Measurements from ENCODE around the gene ZNF469.
"Not testable (repeated sequence)": the region's sequence is repeated elsewhere in the genome, so short reads cannot be mapped to it uniquely, and the experiment has no call there.

Gene ZNF469

GRCh38 chr16:88348377-88349152 is 34.2 kb upstream of the ZNF469 start:
- no peak for DNase-seq

GRCh38 chr16:88349153-88349902 is 33.4 kb upstream of the ZNF469 start:
- DNase-seq = no peak

GRCh38 chr16:88349903-88350900 is 32.6 kb upstream of the ZNF469 start:
- no peak for DNase-seq

GRCh38 chr16:88350922-88351321 is 31.8 kb upstream of the ZNF469 start:
- no peak for DNase-seq

- DNase-seq = no peak
Measured at GRCh38 chr16:88351491-88352101, 31.2 kb upstream of the ZNF469 start.

- no peak for DNase-seq
Measured at GRCh38 chr16:88352261-88353200, 30.2 kb upstream of the ZNF469 start.

- no peak for DNase-seq
Measured at GRCh38 chr16:88353232-88353631, 29.5 kb upstream of the ZNF469 start.

GRCh38 chr16:88353691-88354090 is 29.1 kb upstream of the ZNF469 start:
- no peak for DNase-seq

- DNase-seq = no peak
Measured at GRCh38 chr16:88354229-88355092, 28.3 kb upstream of the ZNF469 start.

- DNase-seq = no peak
Measured at GRCh38 chr16:88355093-88355388, 27.7 kb upstream of the ZNF469 start.

- DNase-seq = no peak
Measured at GRCh38 chr16:88355389-88356123, 27.2 kb upstream of the ZNF469 start.

- DNase-seq = no peak
Measured at GRCh38 chr16:88356124-88356726, 26.5 kb upstream of the ZNF469 start.

- no peak for DNase-seq
Measured at GRCh38 chr16:88356727-88357199, 26.0 kb upstream of the ZNF469 start.

- no peak for DNase-seq
Measured at GRCh38 chr16:88357317-88358022, 25.3 kb upstream of the ZNF469 start.

- no peak for DNase-seq
Measured at GRCh38 chr16:88358023-88358420, 24.7 kb upstream of the ZNF469 start.

- no peak for DNase-seq
Measured at GRCh38 chr16:88359008-88359407, 23.8 kb upstream of the ZNF469 start.

GRCh38 chr16:88360401-88360800 is 22.4 kb upstream of the ZNF469 start:
- DNase-seq = not testable (repeated sequence)

GRCh38 chr16:88360999-88361398 is 21.8 kb upstream of the ZNF469 start:
- no peak for DNase-seq

- DNase-seq = no peak
Measured at GRCh38 chr16:88361775-88362174, 21.0 kb upstream of the ZNF469 start.

All from CD4-positive, alpha-beta T cell treated with Interleukin-15 for 1 hour (primary cell).